HUES64 (cell line): ENCODE data around the gene EEPD1.

Experiments
- H3K27ac ChIP-seq: 2 replicates; pipeline ENCODE4 v1.7.0; 2013; ENCODE audit warnings: low read depth, low read length, inconsistent platforms
- H3K27me3 ChIP-seq: 2 replicates; pipeline ENCODE4 v1.6.1; 2013; ENCODE audit warnings: mild to moderate bottlenecking, low read length; ENCODE audit not compliant: insufficient read depth
- H3K36me3 ChIP-seq: 2 replicates; pipeline ENCODE4 v1.6.1; 2013; ENCODE audit warnings: mild to moderate bottlenecking, low read length; ENCODE audit not compliant: insufficient read depth
- H3K4me1 ChIP-seq: 2 replicates; pipeline ENCODE4 v1.6.1; 2013; ENCODE audit warnings: mild to moderate bottlenecking, low read length, moderate library complexity; ENCODE audit not compliant: insufficient read depth
- H3K4me3 ChIP-seq: 2 replicates; pipeline ENCODE4 v1.5.1; 2013; ENCODE audit warnings: mild to moderate bottlenecking, low read length, moderate library complexity
- H3K9ac ChIP-seq: 2 replicates; pipeline ENCODE4 v1.6.1; 2013; ENCODE audit warnings: mild to moderate bottlenecking, low read depth, low read length
- H3K9me3 ChIP-seq: 2 replicates; pipeline ENCODE4 v1.6.1; 2013; ENCODE audit warnings: low read depth, low read length; ENCODE audit not compliant: insufficient read depth
- WGBS: fragments of 150-250, 120-280 bp; methylation state at CpG from one replicate; pipeline ENCODE4 v1.1.7; 2013; ENCODE audit warnings: missing lambda C conversion rate; 5-methylcytosine and 5-hydroxymethylcytosine counted together

The EEPD1 gene

GRCh38 chr7:36209814-36210183 lies 56.7 kb downstream of the EEPD1 start:
- H3K9me3 ChIP-seq: no peaks in the 10 kb centered on the region
- no peaks in the 10 kb centered on the region for H3K27me3 ChIP-seq
- 65% methylated on average over 5 of the region's 5 CpGs for WGBS
- H3K27ac ChIP-seq: no peak overlapping the region
- H3K9ac ChIP-seq: no peak overlapping the region
- no peaks in the 10 kb centered on the region for H3K36me3 ChIP-seq
- H3K4me1 ChIP-seq: peaks cover 9% of the 10 kb centered on the region
- no peak overlapping the region for H3K4me3 ChIP-seq

- WGBS: 73% methylated on average over 5 of the region's 5 CpGs
- H3K9ac ChIP-seq: no peak overlapping the region
These were observed 57.4 kb downstream of the EEPD1 start for GRCh38 chr7:36210291-36210922.

DNA sequence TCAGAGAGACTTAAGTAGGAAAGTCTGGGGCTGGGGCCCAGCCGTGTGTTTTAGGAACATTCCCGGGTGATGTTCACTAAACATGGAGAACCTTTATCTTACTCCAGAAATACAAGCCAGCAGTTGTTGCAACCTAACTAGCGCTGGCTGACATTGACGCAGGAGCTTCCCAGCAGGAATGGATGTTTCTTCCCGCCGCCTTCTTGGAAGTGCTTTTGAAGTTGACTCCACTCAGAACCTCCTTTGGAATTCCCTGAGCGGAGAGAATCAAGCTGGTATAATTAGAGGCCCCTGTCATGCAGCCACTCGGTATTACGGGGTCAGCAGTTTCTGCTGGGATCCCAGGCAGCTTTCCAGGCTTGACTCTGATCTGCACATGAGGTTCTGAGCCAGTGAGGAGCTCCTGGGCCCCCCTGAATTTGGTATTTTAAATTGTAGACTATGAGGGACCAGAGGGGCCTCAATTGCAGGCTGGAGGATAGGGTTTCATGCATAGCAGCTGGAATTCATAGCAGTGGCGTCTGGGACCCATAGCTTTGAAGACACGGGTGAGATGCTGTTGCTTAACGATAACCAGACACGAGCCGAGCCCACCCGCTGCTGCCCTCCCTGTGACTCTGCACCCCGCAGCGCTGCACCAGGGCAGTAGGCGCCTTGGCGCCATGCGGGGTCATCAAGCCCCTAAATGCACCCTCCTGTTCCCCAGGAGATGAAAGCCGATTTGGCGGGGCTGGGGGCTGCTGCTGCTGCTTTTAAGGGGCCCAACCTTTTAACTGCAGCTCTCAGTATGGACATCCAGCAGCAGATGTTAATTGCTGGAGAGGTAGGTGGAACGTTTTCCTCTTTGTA lies 61.8 kb downstream of the EEPD1 start:
- H3K9ac ChIP-seq: no peak overlapping the region
- whole genome bisulfite sequencing: 30% methylated on average over 23 of the region's 23 CpGs
- no peaks in the 10 kb centered on the region for H3K9me3 ChIP-seq
- no peak overlapping the region for H3K27ac ChIP-seq
- no peaks in the 10 kb centered on the region for H3K27me3 ChIP-seq
- no peaks in the 10 kb centered on the region for H3K36me3 ChIP-seq
- peaks cover 23% of the 10 kb centered on the region for H3K4me1 ChIP-seq
- no peak overlapping the region for H3K4me3 ChIP-seq

More at GRCh38 chr7:36210291-36210922, 57.4 kb downstream of the EEPD1 start:
- Histone ChIP-seq H3K4me1 (peaks cover 15% of the 10 kb centered on the region), H3K36me3 (no peaks in the 10 kb centered on the region), H3K9me3 (no peaks in the 10 kb centered on the region), H3K27ac (no peak overlapping the region), H3K4me3 (no peak overlapping the region), H3K27me3 (no peaks in the 10 kb centered on the region)

DNA sequence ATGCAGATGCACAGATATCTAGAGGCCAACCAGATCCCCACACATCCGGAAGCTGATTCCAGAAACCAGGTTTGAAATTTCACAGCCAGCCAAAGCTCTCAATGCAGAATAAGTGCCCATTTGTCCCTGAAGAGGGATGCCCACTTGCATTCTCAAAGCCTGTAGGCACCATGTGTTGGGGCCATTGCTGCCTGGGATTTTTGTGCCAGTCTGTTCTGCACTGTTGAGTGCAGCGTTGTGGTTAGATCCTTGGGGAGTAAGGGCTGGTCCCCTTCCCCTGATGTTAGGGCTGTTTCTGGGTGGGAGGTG lies 62.4 kb downstream of the EEPD1 start:
- Histone ChIP-seq H3K27me3 (no peaks in the 10 kb centered on the region), H3K9me3 (no peaks in the 10 kb centered on the region), H3K9ac (no peak overlapping the region), H3K4me3 (no peak overlapping the region), H3K27ac (no peak overlapping the region), H3K36me3 (no peaks in the 10 kb centered on the region), H3K4me1 (peaks cover 23% of the 10 kb centered on the region)
- WGBS: 30% methylated on average over 2 of the region's 2 CpGs

GRCh38 chr7:36216063-36216684 lies 63.1 kb downstream of the EEPD1 start:
- no peaks in the 10 kb centered on the region for H3K36me3 ChIP-seq
- H3K4me1 ChIP-seq: peaks cover 23% of the 10 kb centered on the region
- no peak overlapping the region for H3K27ac ChIP-seq
- H3K9me3 ChIP-seq: no peaks in the 10 kb centered on the region
- H3K9ac ChIP-seq: no peak overlapping the region
- no peak overlapping the region for H3K4me3 ChIP-seq
- no peaks in the 10 kb centered on the region for H3K27me3 ChIP-seq
- 79% methylated on average over 2 of the region's 4 CpGs for WGBS

DNA sequence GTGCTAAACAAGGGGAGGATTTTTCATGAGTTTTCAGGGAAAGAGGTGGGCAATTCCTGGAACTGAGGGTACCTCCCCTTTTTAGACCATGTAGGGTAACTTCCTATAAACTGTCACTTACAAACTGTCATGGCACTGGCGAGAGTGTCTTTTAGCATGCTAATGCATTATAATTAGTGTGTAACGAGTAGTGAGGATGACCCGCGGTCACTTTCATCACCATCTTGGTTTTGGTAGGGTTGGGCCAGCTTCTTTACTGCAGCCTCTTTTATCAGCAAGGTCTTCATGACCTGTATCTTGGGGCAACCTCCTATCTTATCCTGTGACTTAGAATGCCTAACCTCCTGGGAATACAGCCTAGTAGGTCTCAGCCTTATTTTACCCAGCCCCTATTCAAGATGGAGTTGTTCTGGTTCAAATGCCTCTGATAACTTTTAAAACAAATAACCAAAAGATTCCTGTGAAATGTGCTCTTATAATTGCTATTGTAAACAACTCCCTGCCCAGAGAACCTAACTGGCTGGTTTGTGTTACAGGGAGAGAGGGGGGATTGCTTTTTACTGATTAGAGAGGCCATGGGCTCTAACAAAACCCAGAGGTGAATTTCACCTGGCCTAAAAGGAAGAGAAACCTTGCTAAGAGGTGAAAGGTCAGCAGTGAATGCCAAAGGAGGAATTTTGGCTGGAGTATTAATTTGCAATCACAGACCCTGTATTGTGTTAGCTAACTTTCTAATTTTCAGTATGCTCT lies 64.3 kb downstream of the EEPD1 start:
- Histone ChIP-seq H3K9me3 (no peaks in the 10 kb centered on the region), H3K27ac (no peak overlapping the region), H3K27me3 (no peaks in the 10 kb centered on the region), H3K4me1 (peaks cover 23% of the 10 kb centered on the region), H3K36me3 (no peaks in the 10 kb centered on the region), H3K4me3 (no peak overlapping the region), H3K9ac (no peak overlapping the region)
- 77% methylated on average over 4 of the region's 4 CpGs for WGBS

GRCh38 chr7:36217961-36218284 lies 64.9 kb downstream of the EEPD1 start:
- Histone ChIP-seq H3K4me1 (peaks cover 23% of the 10 kb centered on the region), H3K4me3 (no peak overlapping the region), H3K27ac (no peak overlapping the region), H3K9me3 (no peaks in the 10 kb centered on the region), H3K9ac (no peak overlapping the region), H3K36me3 (no peaks in the 10 kb centered on the region), H3K27me3 (no peaks in the 10 kb centered on the region)
- 92% methylated on average over 5 of the region's 5 CpGs for WGBS

DNA sequence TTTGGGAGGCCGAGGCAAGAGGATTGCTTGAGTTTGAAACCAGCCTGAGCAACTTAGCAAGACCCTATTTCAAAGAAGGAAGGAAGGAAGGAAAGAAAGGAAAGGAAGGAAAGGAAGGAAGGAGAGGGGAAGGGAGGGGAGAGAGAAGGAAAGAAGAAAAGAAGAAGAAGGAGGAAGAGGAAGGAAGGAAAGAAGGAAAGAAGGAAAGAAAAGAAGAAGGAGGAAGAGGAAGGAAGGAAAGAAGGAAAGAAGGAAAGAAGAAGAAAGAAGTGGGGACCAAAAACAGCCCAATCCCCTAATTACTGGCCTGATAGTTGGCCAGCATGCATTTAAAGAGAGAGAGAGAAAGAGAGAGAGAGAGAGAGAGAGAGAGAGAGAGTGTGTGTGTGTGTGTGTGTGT lies 66.4 kb downstream of the EEPD1 start:
- Histone ChIP-seq H3K9ac (no peak overlapping the region), H3K9me3 (no peaks in the 10 kb centered on the region), H3K27ac (no peak overlapping the region), H3K4me3 (no peak overlapping the region), H3K27me3 (no peaks in the 10 kb centered on the region), H3K36me3 (no peaks in the 10 kb centered on the region), H3K4me1 (peaks cover 20% of the 10 kb centered on the region)
- 90% methylated on average over 1 of the region's 1 CpG for WGBS

DNA sequence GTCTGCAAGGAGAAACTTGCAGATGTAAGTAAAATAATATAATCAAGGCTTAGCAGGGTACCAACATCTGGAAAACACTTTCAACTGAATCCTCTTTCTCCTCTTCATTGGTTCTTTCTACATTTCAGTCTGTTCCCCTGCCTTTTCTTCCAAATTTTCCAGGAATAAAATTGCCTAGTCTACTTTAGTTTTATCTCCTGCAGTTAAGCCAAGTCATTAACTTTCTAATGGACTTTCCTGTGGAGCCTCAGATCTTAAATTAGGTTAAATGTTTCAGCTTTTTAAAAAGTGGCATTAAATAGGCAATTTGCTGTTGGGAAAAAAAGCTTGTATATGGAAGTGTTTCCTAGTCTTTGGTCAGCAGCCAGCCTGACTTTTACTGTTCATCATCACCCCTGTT lies 70.8 kb downstream of the EEPD1 start:
- no peak overlapping the region for H3K9ac ChIP-seq
- H3K27ac ChIP-seq: no peak overlapping the region
- no peaks in the 10 kb centered on the region for H3K36me3 ChIP-seq
- peaks cover 3% of the 10 kb centered on the region; the same call in 1 of the 2 replicates for H3K4me1 ChIP-seq
- H3K27me3 ChIP-seq: no peaks in the 10 kb centered on the region
- no peak overlapping the region for H3K4me3 ChIP-seq
- no peaks in the 10 kb centered on the region for H3K9me3 ChIP-seq

GRCh38 chr7:36224934-36225858 lies 72.1 kb downstream of the EEPD1 start:
- H3K27ac ChIP-seq: no peak overlapping the region

More at GRCh38 chr7:36224934-36225858, 72.1 kb downstream of the EEPD1 start:
- WGBS: 96% methylated on average over 16 of the region's 16 CpGs
- H3K4me1 ChIP-seq: peaks cover 3% of the 10 kb centered on the region; the same call in 1 of the 2 replicates
- H3K9ac ChIP-seq: no peak overlapping the region
- no peaks in the 10 kb centered on the region for H3K9me3 ChIP-seq
- no peaks in the 10 kb centered on the region for H3K36me3 ChIP-seq
- H3K4me3 ChIP-seq: no peak overlapping the region
- H3K27me3 ChIP-seq: no peaks in the 10 kb centered on the region
